T-cell (primary cell): ENCODE measurements around the gene FAT2. TPM values are rescaled to one million over a fixed set of nuclear protein-coding genes. Genes with fewer than 3 reads are reported as not detected.

ENCODE experiments used
- ATAC-seq, 4 experiments: fragments of 200-7000 bp in 3 of 4; fragments of 150-1000 bp in 1 of 4; cut with Tn5 transposase; replicated peaks in 1 of 4; 1 replicate in 3 of 4; 2 replicates in 1 of 4; pipeline ENCODE4 v1.10.0; 2021; ENCODE audit warnings: moderate library complexity in 3 of 4, mild to moderate bottlenecking in 2 of 4, moderate number of reproducible peaks in 1 of 4
- CTCF ChIA-PET, 2 donors: fragments of 300-600 bp; sonication (Branson Sonifier 250); formaldehyde crosslinking; loops; one replicate each; lab custom pipeline; 2022; ENCODE audit warnings: antibody characterized with exemption in 2 of 2; lab: Charles Lee
- POLR2A ChIA-PET, 2 donors: fragments of 300-600 bp; sonication (Branson Sonifier 250); formaldehyde crosslinking; loops; one replicate each; lab custom pipeline; 2022; ENCODE audit warnings: antibody characterized with exemption in 2 of 2; lab: Charles Lee
- DNase-seq, 35 experiments: peaks; one replicate each; pipeline versions ENCODE4 v3.0.0 to v3.0.0-alpha.2; 2013 to 2023
- H3K27ac ChIP-seq: one replicate; pipeline ENCODE4 v1.5.1; 2013; ENCODE audit warnings: low read length
- H3K27me3 ChIP-seq, 2 experiments: replicated peaks in 1 of 2; 1 replicate in 1 of 2; 2 replicates in 1 of 2; pipeline versions ENCODE4 v1.6.1 to v1.7.0; 2013; ENCODE audit warnings: low read length in 1 of 2, mixed read lengths in 1 of 2; ENCODE audit not compliant: control insufficient read depth in 2 of 2, insufficient read depth in 2 of 2; ENCODE audit errors: extremely low read depth in 1 of 2
- H3K36me3 ChIP-seq, 2 donors: 1 replicate in 1 of 2; 2 replicates in 1 of 2; pipeline versions ENCODE4 v1.6.1 to v1.7.0; 2013; ENCODE audit warnings: low read length in 1 of 2; ENCODE audit not compliant: control insufficient read depth in 2 of 2, insufficient read depth in 1 of 2; ENCODE audit errors: extremely low read depth in 1 of 2
- H3K4me1 ChIP-seq, 2 experiments: 1 replicate in 1 of 2; 2 replicates in 1 of 2; pipeline versions ENCODE4 v1.6.1 to v1.7.0; 2013; ENCODE audit warnings: low read length in 2 of 2, mixed read lengths in 1 of 2; ENCODE audit not compliant: insufficient read depth in 2 of 2, control insufficient read depth in 1 of 2; ENCODE audit errors: extremely low read depth in 1 of 2
- H3K4me3 ChIP-seq, 2 donors: 1 replicate in 1 of 2; 2 replicates in 1 of 2; pipeline versions ENCODE4 v1.5.1 to v1.7.0; 2013; ENCODE audit warnings: mild to moderate bottlenecking in 2 of 2, low read length in 1 of 2, moderate library complexity in 1 of 2; ENCODE audit not compliant: control insufficient read depth in 1 of 2; ENCODE audit errors: extremely low read depth in 1 of 2
- H3K9me3 ChIP-seq: 2 replicates; pipeline ENCODE4 v1.7.0; 2013
- H3K27ac Mint-ChIP-seq, 2 donors: one replicate each; pipeline ENCODE4 v1.8.0; 2020 to 2021; ENCODE audit warnings: mild to moderate bottlenecking in 2 of 2, mixed read lengths in 2 of 2
- H3K27me3 Mint-ChIP-seq, 2 donors: one replicate each; pipeline ENCODE4 v1.8.0; 2021 to 2022; ENCODE audit warnings: mixed read lengths in 2 of 2
- H3K36me3 Mint-ChIP-seq: one replicate; pipeline ENCODE4 v1.8.0; 2021; ENCODE audit warnings: mixed read lengths
- H3K4me1 Mint-ChIP-seq, 3 donors: one replicate each; pipeline ENCODE4 v1.8.0; 2020 to 2022; ENCODE audit warnings: mixed read lengths in 3 of 3, mild to moderate bottlenecking in 1 of 3
- H3K4me3 Mint-ChIP-seq, 3 donors: one replicate each; pipeline ENCODE4 v1.8.0; 2020 to 2022; ENCODE audit warnings: mild to moderate bottlenecking in 3 of 3, mixed read lengths in 3 of 3, moderate library complexity in 3 of 3
- H3K9me3 Mint-ChIP-seq, 3 donors: one replicate each; pipeline ENCODE4 v1.8.0; 2020 to 2022; ENCODE audit warnings: mixed read lengths in 3 of 3
- WGBS: methylation state at CpG from one replicate; pipeline ENCODE4 v1.1.5; 2013; ENCODE audit warnings: missing lambda C conversion rate; ENCODE audit not compliant: insufficient coverage; 5-methylcytosine and 5-hydroxymethylcytosine counted together
- total RNA-seq, 35 experiments: library from RNA in 6 of 35; stranded (reverse) in 6 of 35; fragments of 120-200 nt in 1 of 35; gene quantifications; one replicate each; pipeline versions ENCODE4 v1.2.1 to v1.2.4 and lab custom pipeline; 2013 to 2026

Gene FAT2
- total RNA-seq, 5 donors from 2014 or later (not counting 1 experiment from before 2014, with no cell fraction given): not detected

- ATAC-seq (no peak), DNase-seq (no peak)
- Mint-ChIP-seq H3K9me3 (no peaks in the 10 kb centered on the region), H3K36me3 (no peaks in the 10 kb centered on the region), H3K27me3 (peaks cover 6 to 11% of the 10 kb centered on the region in 2 donors), H3K4me1 (peaks cover 4 to 48% (median 31%) of the 10 kb centered on the region in 3 donors), H3K4me3 (no peak overlapping the region), H3K27ac (no peak overlapping the region)
- POLR2A ChIA-PET: interaction anchor here in 1 of 2 donors (0.6 kb wide), 1 partner anchor 16 kb away, joined by 3 read pairs; no protein-coding TSS in a partner anchor
- H3K4me3 ChIP-seq: no peak overlapping the region
- peaks cover 0 to 29% of the 10 kb centered on the region in 2 experiments for H3K27me3 ChIP-seq
- CTCF ChIA-PET: interaction anchor here (0.6 kb wide), 2 partner anchors 42 to 1185 kb away, joined by 3 to 4 read pairs; no protein-coding TSS in a partner anchor
- H3K36me3 ChIP-seq: no peaks in the 10 kb centered on the region
- WGBS: no CpG with 5 or more reads among the region's 3 CpGs
- H3K9me3 ChIP-seq: no peaks in the 10 kb centered on the region
- H3K27ac ChIP-seq: no peak overlapping the region
- H3K4me1 ChIP-seq: peaks cover 28 to 31% of the 10 kb centered on the region in 2 experiments
Observed at GRCh38 chr5:151617841-151618710, 26.9 kb upstream of the FAT2 start.

- ATAC-seq (no peak), DNase-seq (no peak)
- H3K27me3 Mint-ChIP-seq: peaks cover 4 to 9% of the 10 kb centered on the region in 2 donors
- H3K27ac ChIP-seq: no peak overlapping the region
- 82% methylated on average over 4 of the region's 6 CpGs for WGBS
- H3K36me3 Mint-ChIP-seq: no peaks in the 10 kb centered on the region
- peaks cover 0 to 24% of the 10 kb centered on the region in 2 experiments for H3K27me3 ChIP-seq
- no peaks in the 10 kb centered on the region for H3K9me3 Mint-ChIP-seq
- POLR2A ChIA-PET: interaction anchor here in 1 of 2 donors (0.6 kb wide), 1 partner anchor 16 kb away, joined by 3 read pairs; no protein-coding TSS in a partner anchor
- no peak overlapping the region for H3K4me3 Mint-ChIP-seq
- H3K27ac Mint-ChIP-seq: no peak overlapping the region
- no peak overlapping the region for H3K4me3 ChIP-seq
- peaks cover 4 to 52% (median 37%) of the 10 kb centered on the region in 3 donors for H3K4me1 Mint-ChIP-seq
- CTCF ChIA-PET: interaction anchor here (0.6 kb wide), 2 partner anchors 43 to 1184 kb away, joined by 3 to 4 read pairs; no protein-coding TSS in a partner anchor
- no peaks in the 10 kb centered on the region for H3K36me3 ChIP-seq
- H3K4me1 ChIP-seq: peaks cover 32 to 38% of the 10 kb centered on the region in 2 experiments
- no peaks in the 10 kb centered on the region for H3K9me3 ChIP-seq
Observed at GRCh38 chr5:151617383-151617840, 26.3 kb upstream of the FAT2 start.

DNA sequence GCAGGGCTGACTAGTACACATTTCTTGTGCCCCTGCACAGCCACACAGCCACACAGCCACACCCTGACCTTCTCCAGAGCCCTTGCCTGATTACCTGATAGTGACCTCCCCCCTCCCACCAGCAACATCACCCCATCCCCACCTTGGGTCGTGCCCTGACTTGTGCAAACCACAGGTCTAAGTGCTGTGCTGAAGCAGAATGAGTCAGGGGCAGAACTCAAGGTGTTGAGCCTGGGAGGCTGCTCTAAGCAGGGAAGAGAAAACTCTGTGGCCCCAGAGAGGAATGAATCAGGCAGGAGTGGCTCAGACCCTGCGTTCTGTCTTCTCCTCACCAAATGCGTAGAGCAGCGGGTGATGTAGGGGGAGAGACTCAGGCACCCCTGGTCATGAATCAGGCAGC is 24.3 kb upstream of the FAT2 start:
- Histone ChIP-seq H3K4me3 (no peak overlapping the region), H3K27me3 (peaks cover 0 to 9% of the 10 kb centered on the region in 2 experiments), H3K4me1 (peaks cover 32 to 42% of the 10 kb centered on the region in 2 experiments), H3K36me3 (no peaks in the 10 kb centered on the region), H3K27ac (no peak overlapping the region), H3K9me3 (no peaks in the 10 kb centered on the region)
- POLR2A ChIA-PET: no interaction called here
- peak overlapping the region in 1 of 2 donors; percentile 0 for H3K27ac Mint-ChIP-seq
- 85% methylated on average over 3 of the region's 4 CpGs for WGBS
- no peak for ATAC-seq
- no peaks in the 10 kb centered on the region for H3K36me3 Mint-ChIP-seq
- CTCF ChIA-PET: no interaction called here
- H3K27me3 Mint-ChIP-seq: no peaks in the 10 kb centered on the region
- H3K4me1 Mint-ChIP-seq: peaks cover 4 to 57% (median 52%) of the 10 kb centered on the region in 3 donors
- H3K4me3 Mint-ChIP-seq: peak overlapping the region in 1 of 3 donors; percentile 14
- DNase-seq: no peak
- no peaks in the 10 kb centered on the region for H3K9me3 Mint-ChIP-seq

- Mint-ChIP-seq H3K36me3 (no peaks in the 10 kb centered on the region), H3K9me3 (no peaks in the 10 kb centered on the region), H3K4me1 (peaks cover 4 to 63% (median 52%) of the 10 kb centered on the region in 3 donors), H3K4me3 (peak overlapping the region in 1 of 3 donors; percentile 22), H3K27ac (peak overlapping the region in 1 of 2 donors; percentile 93), H3K27me3 (no peaks in the 10 kb centered on the region)
- DNase-seq: no peak
- WGBS: 96% methylated on average over 6 of the region's 7 CpGs
- Histone ChIP-seq H3K9me3 (no peaks in the 10 kb centered on the region), H3K4me3 (no peak overlapping the region), H3K27ac (no peak overlapping the region), H3K4me1 (peaks cover 32 to 42% of the 10 kb centered on the region in 2 experiments), H3K36me3 (no peaks in the 10 kb centered on the region), H3K27me3 (peaks cover 0 to under 1% of the 10 kb centered on the region in 2 experiments)
- ATAC-seq: no peak
- ChIA-PET POLR2A (no interaction called here), CTCF (no interaction called here)
Observed at GRCh38 chr5:151614565-151614964, 23.4 kb upstream of the FAT2 start.

DNA sequence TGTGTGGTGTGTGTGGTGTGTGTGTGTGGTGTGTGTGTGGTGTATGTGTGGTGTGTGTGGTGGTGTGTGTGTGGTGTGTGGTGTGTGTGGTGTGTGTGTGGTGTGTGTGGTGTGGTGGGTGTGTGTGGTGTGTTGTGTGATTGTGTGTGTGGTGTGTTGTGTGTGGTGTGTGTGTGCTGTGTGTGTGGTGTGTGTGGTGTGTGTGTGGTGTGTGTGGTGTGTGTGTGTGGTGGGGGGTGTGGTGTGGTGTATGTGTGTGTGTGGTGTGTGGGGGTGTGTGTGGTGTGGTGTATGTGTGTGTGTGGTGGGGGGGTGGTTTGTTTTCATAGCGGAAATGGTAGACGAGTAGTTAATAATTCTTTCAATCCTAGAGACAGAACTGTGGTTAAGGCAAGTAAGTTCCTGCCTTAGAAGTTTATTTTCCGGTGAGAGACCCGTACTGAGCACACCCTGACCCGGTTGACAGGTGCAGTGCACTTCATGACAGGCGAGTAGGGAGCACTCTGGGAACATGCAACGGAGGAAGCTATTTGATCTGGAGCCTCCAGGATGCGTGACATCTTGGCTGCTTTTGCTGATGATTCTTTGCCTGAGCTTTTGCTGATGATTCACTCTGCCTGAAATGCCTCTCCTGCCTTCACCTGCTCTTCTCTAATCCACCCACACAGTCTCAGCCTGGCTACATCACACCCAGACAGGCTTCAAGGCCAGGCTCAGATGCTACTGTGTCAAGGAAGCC is 21.7 kb upstream of the FAT2 start:
- H3K9me3 ChIP-seq: no peaks in the 10 kb centered on the region
- CTCF ChIA-PET: no interaction called here
- H3K27ac ChIP-seq: peak overlapping the region; percentile 25
- H3K4me1 Mint-ChIP-seq: peaks cover 4 to 63% (median 52%) of the 10 kb centered on the region in 3 donors
- POLR2A ChIA-PET: no interaction called here
- peaks cover 0 to 4% (median 0%) of the 10 kb centered on the region in 3 donors for H3K9me3 Mint-ChIP-seq
- no peaks in the 10 kb centered on the region for H3K27me3 ChIP-seq
- H3K36me3 Mint-ChIP-seq: no peaks in the 10 kb centered on the region
- peak overlapping the region in 1 of 2 donors; percentile 93 for H3K27ac Mint-ChIP-seq
- ATAC-seq (peak in 3 of 4 experiments; percentile 70 to 96 (median 85)), DNase-seq (peak in 28 of 35 experiments; percentile 3 to 56 (median 30))
- H3K4me3 ChIP-seq: peak overlapping the region; percentile 3 to 42
- H3K4me3 Mint-ChIP-seq: peak overlapping the region in 2 of 3 donors; percentile 53 to 57
- H3K36me3 ChIP-seq: no peaks in the 10 kb centered on the region
- no peaks in the 10 kb centered on the region for H3K27me3 Mint-ChIP-seq
- 0% methylated on average over 8 of the region's 8 CpGs for WGBS
- H3K4me1 ChIP-seq: peaks cover 32 to 42% of the 10 kb centered on the region in 2 experiments
